Lower leg skin (tissue), 3 donors: ENCODE measurements around the gene TMEM163.

Source experiments
- CTCF ChIP-seq, 3 donors: fragments of 450-650 bp; IDR thresholded peaks; one replicate each; pipeline ENCODE4 v1.5.1; 2016; ENCODE audit warnings: antibody characterized with exemption in 3 of 3, mild to moderate bottlenecking in 3 of 3, moderate library complexity in 2 of 3
- POLR2A ChIP-seq, 2 donors: fragments of 450-650 bp; IDR thresholded peaks; one replicate each; pipeline ENCODE4 v1.6.1; 2016 to 2017; ENCODE audit warnings: antibody characterized with exemption in 2 of 2, mild to moderate bottlenecking in 1 of 2, moderate library complexity in 1 of 2

- TF ChIP-seq CTCF (IDR thresholded peaks at IDR 0.05): no peak
- TF ChIP-seq POLR2A (IDR thresholded peaks at IDR 0.05): no peak
Measured at GRCh38 chr2:134445985-134446382, 272.8 kb downstream of the TMEM163 start.
